Ishikawa (cell line): ENCODE measurements around the gene RADIL.

Source experiments
- CREB1 ChIP-seq: IDR thresholded peaks from 2 replicates; pipeline ENCODE4 v1.6.1; 2012; ENCODE audit warnings: low read depth
- EP300 ChIP-seq: IDR thresholded peaks from 2 replicates; pipeline ENCODE4 v1.6.1; 2012; ENCODE audit warnings: borderline replicate concordance
- FOXM1 ChIP-seq: IDR thresholded peaks from 2 replicates; pipeline ENCODE4 v1.6.1; 2012; ENCODE audit warnings: low read depth, borderline replicate concordance
- TCF12 ChIP-seq: IDR thresholded peaks from 2 replicates; pipeline ENCODE4 v1.6.1; 2012; ENCODE audit warnings: low read depth
- TEAD4 ChIP-seq: IDR thresholded peaks from 2 replicates; pipeline ENCODE4 v1.6.1; 2012
- YY1 ChIP-seq: IDR thresholded peaks from 2 replicates; pipeline ENCODE4 v1.6.1; 2012; ENCODE audit warnings: low read depth

GRCh38 chr7:4854916-4855315, 28.6 kb downstream of the RADIL start:
- TF ChIP-seq FOXM1 (no peak), CREB1 (no peak), YY1 (no peak), EP300 (no peak), TCF12 (no peak), TEAD4 (no peak)
